ENCODE data around the gene REX1BD.

Gene REX1BD

GRCh38 chr19:18607226-18608101 is 18.9 kb downstream of the REX1BD start:
- H3K27ac ChIP-seq = no peak overlapping the region
- peaks cover 82% of the 10 kb centered on the region for H3K27me3 ChIP-seq (replicated peaks)
- H3K4me3 ChIP-seq (ENCODE audit: low read depth, low read length) = no peak overlapping the region
- no peaks in the 10 kb centered on the region for H3K36me3 ChIP-seq (replicated peaks)
- TF ChIP-seq, protein P1, sequence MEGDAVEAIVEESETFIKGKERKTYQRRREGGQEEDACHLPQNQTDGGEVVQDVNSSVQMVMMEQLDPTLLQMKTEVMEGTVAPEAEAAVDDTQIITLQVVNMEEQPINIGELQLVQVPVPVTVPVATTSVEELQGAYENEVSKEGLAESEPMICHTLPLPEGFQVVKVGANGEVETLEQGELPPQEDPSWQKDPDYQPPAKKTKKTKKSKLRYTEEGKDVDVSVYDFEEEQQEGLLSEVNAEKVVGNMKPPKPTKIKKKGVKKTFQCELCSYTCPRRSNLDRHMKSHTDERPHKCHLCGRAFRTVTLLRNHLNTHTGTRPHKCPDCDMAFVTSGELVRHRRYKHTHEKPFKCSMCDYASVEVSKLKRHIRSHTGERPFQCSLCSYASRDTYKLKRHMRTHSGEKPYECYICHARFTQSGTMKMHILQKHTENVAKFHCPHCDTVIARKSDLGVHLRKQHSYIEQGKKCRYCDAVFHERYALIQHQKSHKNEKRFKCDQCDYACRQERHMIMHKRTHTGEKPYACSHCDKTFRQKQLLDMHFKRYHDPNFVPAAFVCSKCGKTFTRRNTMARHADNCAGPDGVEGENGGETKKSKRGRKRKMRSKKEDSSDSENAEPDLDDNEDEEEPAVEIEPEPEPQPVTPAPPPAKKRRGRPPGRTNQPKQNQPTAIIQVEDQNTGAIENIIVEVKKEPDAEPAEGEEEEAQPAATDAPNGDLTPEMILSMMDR (IDR thresholded peaks at IDR 0.05; ENCODE audit: low read depth, low read length, missing control alignments) = no peak
- no peak for DNase-seq
- in situ Hi-C loops (cut with HindIII; ENCODE audit: low pct_ligation_motif_present, low sequenced_read_pairs) = no loop called here

DNA sequence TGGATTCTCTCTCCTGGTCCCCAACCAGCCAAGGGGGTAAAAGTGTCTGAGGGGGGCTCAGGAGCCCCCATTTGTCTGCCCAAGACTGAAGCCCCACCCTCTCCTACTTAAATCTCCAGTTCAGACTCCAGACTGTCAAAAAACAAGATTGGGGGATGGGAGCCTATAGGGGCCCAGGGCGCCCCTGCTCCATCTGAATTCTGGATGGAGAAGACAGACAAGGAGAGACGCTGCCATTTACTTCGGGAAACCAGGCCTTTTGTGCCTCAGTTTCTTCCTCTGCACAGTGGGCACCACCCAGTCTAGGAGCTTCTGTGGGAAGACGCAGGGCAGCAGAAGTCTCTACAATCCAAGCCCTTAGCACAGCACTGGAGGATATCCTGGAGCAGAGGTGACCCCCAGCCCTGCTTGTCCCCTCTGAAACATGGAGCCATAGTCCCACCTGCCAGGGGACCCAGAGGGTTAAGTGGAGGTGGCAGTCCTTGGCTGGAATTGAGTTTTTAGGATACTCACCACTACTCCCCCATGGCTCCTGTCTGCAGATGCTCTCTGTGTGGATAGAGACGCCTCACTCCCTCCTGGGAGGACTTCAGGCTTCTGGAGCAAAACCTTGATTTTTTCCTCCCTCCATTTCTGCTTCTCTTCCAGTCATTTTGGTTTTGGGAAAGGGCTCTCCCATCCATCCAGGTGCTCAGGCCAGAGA is 19.7 kb downstream of the REX1BD start:
- Histone ChIP-seq H3K27ac (no peak overlapping the region), H3K27me3 (replicated peaks) (peaks cover 90% of the 10 kb centered on the region), H3K4me3 (ENCODE audit: low read depth, low read length) (no peak overlapping the region), H3K36me3 (replicated peaks) (no peaks in the 10 kb centered on the region)
- TF ChIP-seq, protein P1 (IDR thresholded peaks at IDR 0.05; ENCODE audit: low read depth, low read length, missing control alignments) = no peak
- in situ Hi-C loops (cut with HindIII; ENCODE audit: low pct_ligation_motif_present, low sequenced_read_pairs) = no loop called here
- DNase-seq = no peak

DNA sequence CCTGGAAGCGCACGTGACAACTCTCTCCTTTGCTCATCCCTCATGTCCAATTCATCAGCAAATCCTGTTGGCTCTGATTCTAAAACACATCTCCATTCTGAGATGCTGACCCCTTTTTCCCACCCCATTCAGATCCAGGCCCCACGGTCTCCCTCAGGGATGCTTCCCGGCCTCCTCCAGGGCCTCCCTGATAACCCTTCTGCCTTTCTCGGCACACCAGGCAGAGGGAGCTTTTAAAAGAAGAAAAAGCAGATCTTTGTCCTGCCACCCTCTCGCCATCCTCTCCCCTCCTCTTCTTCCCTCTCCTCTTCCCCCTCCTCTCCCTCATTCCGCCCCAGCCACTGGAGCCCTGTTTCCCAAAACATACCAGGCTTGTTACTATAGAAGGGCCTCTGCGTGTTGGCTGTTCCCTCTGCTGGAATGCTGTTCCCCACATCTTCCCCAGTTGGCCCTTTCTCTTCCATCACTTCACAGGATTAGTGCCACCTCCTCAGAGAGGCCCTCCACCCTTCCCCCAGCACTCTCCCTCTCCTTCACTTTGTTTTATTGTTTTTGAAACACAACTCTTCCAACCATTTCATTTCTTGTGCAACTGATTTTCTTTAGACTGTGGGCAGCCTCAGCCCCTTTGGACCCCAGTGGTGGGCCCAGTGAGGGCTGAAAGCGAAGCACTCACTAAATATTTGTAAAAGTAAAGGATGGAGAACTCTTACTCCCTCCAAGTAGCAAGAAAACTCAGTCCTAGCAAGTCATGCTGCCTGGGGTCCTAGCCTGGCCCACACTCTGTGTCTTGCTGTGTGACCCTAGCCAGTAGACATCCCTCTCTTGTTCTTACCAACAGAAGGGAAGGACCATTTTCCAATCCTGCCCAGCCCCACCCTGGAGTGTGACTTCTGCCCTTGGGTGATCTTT is 20.5 kb downstream of the REX1BD start:
- no peak for DNase-seq
- TF ChIP-seq, protein P1 (IDR thresholded peaks at IDR 0.05; ENCODE audit: low read depth, low read length, missing control alignments) = no peak
- H3K27ac ChIP-seq = no peak overlapping the region
- in situ Hi-C loops (cut with HindIII; ENCODE audit: low pct_ligation_motif_present, low sequenced_read_pairs) = no loop called here
- H3K4me3 ChIP-seq (ENCODE audit: low read depth, low read length) = no peak overlapping the region
- peaks cover 90% of the 10 kb centered on the region for H3K27me3 ChIP-seq (replicated peaks)
- H3K36me3 ChIP-seq (replicated peaks) = no peaks in the 10 kb centered on the region

- Histone ChIP-seq H3K27me3 (replicated peaks) (peaks cover 90% of the 10 kb centered on the region), H3K4me3 (ENCODE audit: low read depth, low read length) (no peak overlapping the region), H3K36me3 (replicated peaks) (no peaks in the 10 kb centered on the region), H3K27ac (no peak overlapping the region)
- in situ Hi-C loops (cut with HindIII; ENCODE audit: low pct_ligation_motif_present, low sequenced_read_pairs) = no loop called here
- TF ChIP-seq, protein P1 (IDR thresholded peaks at IDR 0.05; ENCODE audit: low read depth, low read length, missing control alignments) = no peak
- DNase-seq = no peak
Measured at GRCh38 chr19:18609717-18610051, 21.1 kb downstream of the REX1BD start.

DNA sequence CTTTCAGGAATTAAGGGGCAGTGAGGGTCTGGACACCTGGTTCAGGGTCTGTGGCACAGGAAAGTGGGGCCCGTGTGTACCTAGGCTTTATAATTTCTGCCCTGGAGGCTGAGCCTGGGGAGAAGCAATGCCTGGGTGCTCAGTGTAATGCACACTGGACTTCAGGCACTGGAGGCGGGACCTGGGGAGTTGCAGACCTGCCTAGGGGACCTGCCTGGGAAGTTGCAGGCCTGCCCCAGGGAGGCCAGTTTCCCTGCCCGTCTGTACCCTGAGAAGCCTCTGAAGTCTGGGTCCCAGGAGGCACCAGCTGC is 21.6 kb downstream of the REX1BD start:
- H3K4me3 ChIP-seq (ENCODE audit: low read depth, low read length) = no peak overlapping the region
- no peak for DNase-seq
- in situ Hi-C loops (cut with HindIII; ENCODE audit: low pct_ligation_motif_present, low sequenced_read_pairs) = no loop called here
- peaks cover 91% of the 10 kb centered on the region for H3K27me3 ChIP-seq (replicated peaks)
- H3K27ac ChIP-seq = no peak overlapping the region
- H3K36me3 ChIP-seq (replicated peaks) = no peaks in the 10 kb centered on the region
- TF ChIP-seq, protein P1 (IDR thresholded peaks at IDR 0.05; ENCODE audit: low read depth, low read length, missing control alignments) = no peak
